Measurements from ENCODE around the gene LIN7B. TPM values are rescaled to one million over a fixed set of nuclear protein-coding genes. Genes with fewer than 3 reads are reported as not detected.
"Not testable (repeated sequence)": the region's sequence is repeated elsewhere in the genome, so short reads cannot be mapped to it uniquely, and the experiment has no call there.

Gene LIN7B
- total RNA-seq, 1 donor from 2014 or later = 3.6 TPM

GRCh38 chr19:49136771-49137171 is 22.6 kb downstream of the LIN7B start:
- peaks cover 39% of the 10 kb centered on the region for H3K27me3 Mint-ChIP-seq
- CTCF ChIA-PET = interaction anchor here (0.8 kb wide), 1 partner anchor 23 kb away, joined by 3 read pairs; the partner anchor contains the start of gene LIN7B
- POLR2A ChIA-PET = interaction anchor here (0.6 kb wide), 1 partner anchor 507 kb away, joined by 3 read pairs; no protein-coding TSS in a partner anchor
- H3K36me3 Mint-ChIP-seq (ENCODE audit: low read depth) = no peaks in the 10 kb centered on the region
- intact Hi-C loops (cut with micrococcal nuclease) = no loop called here
- no peak overlapping the region for H3K4me3 Mint-ChIP-seq
- H3K27ac Mint-ChIP-seq = no peak overlapping the region
- no peak for TF ChIP-seq CTCF (IDR thresholded peaks at IDR 0.05)
- DNase-seq = no peak
- no peak for ATAC-seq (ENCODE audit: low read depth)
- H3K9me3 Mint-ChIP-seq = no peaks in the 10 kb centered on the region
- H3K4me1 Mint-ChIP-seq = peaks cover 10% of the 10 kb centered on the region

- Mint-ChIP-seq H3K27ac (no peak overlapping the region), H3K9me3 (no peaks in the 10 kb centered on the region), H3K4me3 (no peak overlapping the region), H3K4me1 (peaks cover 10% of the 10 kb centered on the region), H3K36me3 (ENCODE audit: low read depth) (no peaks in the 10 kb centered on the region), H3K27me3 (peaks cover 30% of the 10 kb centered on the region)
- ATAC-seq (ENCODE audit: low read depth) = no peak
- intact Hi-C loops (cut with micrococcal nuclease) = no loop called here
- DNase-seq = no peak
- ChIA-PET CTCF (no interaction called here), POLR2A (interaction anchor here (1.1 kb wide), 1 partner anchor 58 kb away, joined by 8 read pairs; no protein-coding TSS in a partner anchor)
- no peak for TF ChIP-seq CTCF (IDR thresholded peaks at IDR 0.05)
These were observed 26.8 kb downstream of the LIN7B start for GRCh38 chr19:49140951-49141350.

GRCh38 chr19:49141352-49141751 is 27.2 kb downstream of the LIN7B start:
- Mint-ChIP-seq H3K27ac (no peak overlapping the region), H3K36me3 (ENCODE audit: low read depth) (no peaks in the 10 kb centered on the region), H3K4me1 (peaks cover 12% of the 10 kb centered on the region), H3K27me3 (peaks cover 31% of the 10 kb centered on the region), H3K4me3 (no peak overlapping the region), H3K9me3 (no peaks in the 10 kb centered on the region)
- no peak for TF ChIP-seq CTCF (IDR thresholded peaks at IDR 0.05)
- ChIA-PET CTCF (no interaction called here), POLR2A (no interaction called here)
- DNase-seq (no peak), ATAC-seq (ENCODE audit: low read depth) (no peak)
- intact Hi-C loops (cut with micrococcal nuclease) = no loop called here

GRCh38 chr19:49142866-49143335 is 28.7 kb downstream of the LIN7B start:
- no peak overlapping the region for H3K27ac Mint-ChIP-seq
- TF ChIP-seq CTCF (IDR thresholded peaks at IDR 0.05) = no peak
- CTCF ChIA-PET = interaction anchor here (0.7 to 1.1 kb wide), 2 partner anchors 37 to 69 kb away, joined by 3 to 4 read pairs; no protein-coding TSS in a partner anchor
- H3K9me3 Mint-ChIP-seq = no peaks in the 10 kb centered on the region
- intact Hi-C loops (cut with micrococcal nuclease) = no loop called here
- POLR2A ChIA-PET = interaction anchor here (0.6 kb wide), 2 partner anchors 63 to 135 kb away, joined by 3 read pairs; no protein-coding TSS in a partner anchor
- no peak for DNase-seq
- peak overlapping the region; percentile 65 for H3K4me3 Mint-ChIP-seq
- peak; percentile 95 for ATAC-seq (ENCODE audit: low read depth)
- peaks cover 34% of the 10 kb centered on the region for H3K27me3 Mint-ChIP-seq
- peaks cover 12% of the 10 kb centered on the region for H3K4me1 Mint-ChIP-seq
- H3K36me3 Mint-ChIP-seq (ENCODE audit: low read depth) = no peaks in the 10 kb centered on the region

- CTCF ChIA-PET = interaction anchor here (0.9 to 1.8 kb wide), 5 partner anchors 31 to 79 kb away, joined by 3 to 15 read pairs (median 4); partner anchors contain the start of gene LIN7B
- no peak for TF ChIP-seq CTCF (IDR thresholded peaks at IDR 0.05)
- H3K27ac Mint-ChIP-seq = no peak overlapping the region
- H3K9me3 Mint-ChIP-seq = no peaks in the 10 kb centered on the region
- intact Hi-C loops (cut with micrococcal nuclease) = loop anchor here (1.0 to 5.0 kb wide), 5 partner anchors 17 to 70 kb away; partner anchors contain the start of genes C19orf73 and PPFIA3
- H3K27me3 Mint-ChIP-seq = peaks cover 48% of the 10 kb centered on the region
- peaks cover 33% of the 10 kb centered on the region for H3K4me1 Mint-ChIP-seq
- peak; percentile 73 for DNase-seq
- no peaks in the 10 kb centered on the region for H3K36me3 Mint-ChIP-seq (ENCODE audit: low read depth)
- POLR2A ChIA-PET = no interaction called here
- no peak overlapping the region for H3K4me3 Mint-ChIP-seq
- peak; percentile 40 for ATAC-seq (ENCODE audit: low read depth)
These were observed 31.6 kb downstream of the LIN7B start for GRCh38 chr19:49145573-49146407.

GRCh38 chr19:49146408-49146770 is 32.2 kb downstream of the LIN7B start:
- Mint-ChIP-seq H3K27me3 (peaks cover 46% of the 10 kb centered on the region), H3K4me1 (peaks cover 37% of the 10 kb centered on the region)
- not testable (repeated sequence) for H3K9me3 Mint-ChIP-seq; ATAC-seq (ENCODE audit: low read depth); H3K4me3 Mint-ChIP-seq; DNase-seq; H3K27ac Mint-ChIP-seq; H3K36me3 Mint-ChIP-seq (ENCODE audit: low read depth)
- CTCF ChIA-PET = interaction anchor here (0.9 to 1.7 kb wide), 4 partner anchors 32 to 79 kb away, joined by 3 to 12 read pairs (median 4); partner anchors contain the start of gene LIN7B
- intact Hi-C loops (cut with micrococcal nuclease) = loop anchor here (1.0 to 5.0 kb wide), 5 partner anchors 18 to 71 kb away; partner anchors contain the start of genes C19orf73 and PPFIA3
- POLR2A ChIA-PET = interaction anchor here (0.6 kb wide), 1 partner anchor 790 kb away, joined by 5 read pairs; no protein-coding TSS in a partner anchor

Data from activated B cell treated with CpG ODN at 0.5 μM for 24 hours (primary cell).